GM19023 (cell line): ENCODE data around the gene STON1.
"Not testable (repeated sequence)": the region's sequence is repeated elsewhere in the genome, so short reads cannot be mapped to it uniquely, and the experiment has no call there.

ENCODE experiments used
- ATAC-seq: cut with Tn5 transposase; IDR thresholded peaks from one replicate; pipeline ENCODE4 v1.9.1; 2021; ENCODE audit warnings: mild to moderate bottlenecking, moderate library complexity; ENCODE audit not compliant: unreplicated experiment

Gene STON1

DNA sequence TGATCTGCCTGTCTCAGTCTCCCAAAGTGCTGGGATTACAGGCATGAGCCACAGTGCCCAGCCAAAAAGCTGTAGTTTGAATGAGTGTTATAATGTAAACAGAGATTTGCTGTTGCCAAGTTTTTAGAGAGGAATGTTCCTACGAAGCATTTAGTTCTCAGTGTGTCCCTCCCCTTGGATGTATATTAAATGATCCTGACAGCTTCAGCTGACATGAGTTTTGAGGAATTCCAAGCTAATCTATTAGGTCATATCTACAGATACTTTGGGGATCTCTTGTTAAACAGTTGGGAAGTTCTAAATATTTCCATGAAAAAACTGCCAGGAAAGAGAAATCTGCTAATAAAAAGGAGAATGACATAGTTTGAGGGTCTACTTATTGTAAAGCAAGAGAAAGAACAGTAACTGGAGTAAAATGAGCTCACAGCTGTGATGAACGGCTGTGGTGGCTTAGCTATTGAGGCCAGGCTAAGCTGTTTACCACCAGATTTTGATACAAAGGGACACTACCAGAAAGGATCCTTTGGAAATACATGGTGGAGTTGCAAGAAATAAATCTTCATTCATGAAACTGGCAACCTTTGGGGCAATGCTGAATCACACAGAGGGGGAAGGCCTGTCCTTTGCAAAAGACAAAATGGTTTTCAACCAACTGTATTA lies 2.6 kb upstream of the STON1 start:
- no peak for ATAC-seq

DNA sequence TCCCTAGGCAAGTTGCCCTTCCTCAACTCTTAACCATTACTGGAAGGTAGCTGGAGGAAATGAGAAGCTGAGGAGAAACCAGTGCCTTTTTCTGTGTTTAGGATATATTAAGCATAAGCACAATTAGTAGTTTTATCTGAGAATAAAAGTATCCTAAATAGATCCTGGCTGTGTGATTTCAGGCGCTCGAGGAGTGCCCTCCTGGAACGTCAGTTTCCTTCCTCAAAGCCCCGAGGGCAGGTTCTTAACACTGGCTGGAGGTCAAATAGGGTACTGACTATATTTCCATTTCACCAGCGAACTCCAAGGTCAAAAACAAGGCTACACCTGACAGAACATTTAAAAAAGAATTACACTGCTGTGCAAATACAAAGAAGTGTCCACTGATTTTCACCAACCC lies 1.5 kb upstream of the STON1 start:
- no peak for ATAC-seq

DNA sequence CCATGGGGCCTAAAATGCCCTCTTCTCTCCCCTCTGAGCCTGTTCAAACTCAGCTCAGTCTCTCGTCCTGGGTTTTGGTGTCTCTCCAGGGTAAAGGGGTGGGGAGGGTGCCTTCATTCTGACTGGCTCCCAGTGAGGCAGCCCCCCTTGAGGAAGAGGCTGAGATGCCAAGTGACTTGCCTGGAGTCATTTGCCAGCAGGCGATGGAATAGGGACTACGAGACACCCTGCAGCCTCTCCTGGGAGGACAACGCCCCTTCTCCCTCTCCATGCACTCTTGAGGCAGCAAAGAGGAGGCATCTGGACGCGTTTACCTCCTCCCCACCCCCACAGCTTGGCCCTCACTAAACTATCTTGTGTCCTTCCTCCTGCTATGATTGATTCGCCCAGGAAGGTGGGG lies 760 bp upstream of the STON1 start:
- no peak for ATAC-seq

DNA sequence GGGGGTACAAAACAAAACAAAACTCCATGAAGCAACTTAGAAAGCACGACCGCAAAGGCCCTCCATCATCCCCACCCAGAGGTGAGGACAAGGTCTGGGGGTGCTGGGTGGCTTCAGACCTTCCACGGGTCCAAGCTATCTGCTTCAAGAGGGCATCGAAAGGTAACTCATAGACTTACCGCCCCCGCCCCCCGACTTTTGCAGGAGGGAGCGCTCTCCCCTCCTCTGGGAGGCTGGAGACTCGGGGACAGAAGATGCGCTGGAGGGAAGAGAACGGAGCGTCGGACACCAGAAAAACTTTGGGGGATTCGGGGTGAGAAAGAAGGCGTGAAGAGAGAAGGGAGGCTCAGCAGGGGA lies 300 bp upstream of the STON1 start:
- ATAC-seq, result peak; percentile 14

DNA sequence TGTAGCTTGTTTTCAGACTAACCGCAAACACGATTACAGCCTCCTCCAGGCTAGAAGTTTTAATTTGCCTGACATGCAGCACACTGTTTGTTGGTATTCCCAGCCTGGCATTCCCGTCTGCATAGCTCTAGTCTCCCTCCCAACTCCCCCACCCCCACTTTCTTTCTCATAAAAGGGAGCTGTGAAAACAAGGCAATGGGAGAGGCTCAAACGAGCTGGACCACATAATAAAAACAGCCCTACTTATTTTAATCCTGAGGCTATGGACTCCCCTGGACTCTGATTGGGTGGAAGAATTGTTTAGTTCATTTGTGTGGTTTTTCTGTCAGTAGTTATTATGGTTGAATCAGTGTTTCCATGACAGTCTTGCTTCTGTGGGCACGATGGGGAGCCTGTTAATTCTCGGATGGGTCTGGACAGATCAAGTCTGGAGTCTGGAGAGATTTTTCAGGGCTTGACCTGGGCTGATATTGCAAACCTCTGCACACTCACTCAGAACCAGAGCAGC lies 1.2 kb downstream of the STON1 start:
- ATAC-seq, result no peak

DNA sequence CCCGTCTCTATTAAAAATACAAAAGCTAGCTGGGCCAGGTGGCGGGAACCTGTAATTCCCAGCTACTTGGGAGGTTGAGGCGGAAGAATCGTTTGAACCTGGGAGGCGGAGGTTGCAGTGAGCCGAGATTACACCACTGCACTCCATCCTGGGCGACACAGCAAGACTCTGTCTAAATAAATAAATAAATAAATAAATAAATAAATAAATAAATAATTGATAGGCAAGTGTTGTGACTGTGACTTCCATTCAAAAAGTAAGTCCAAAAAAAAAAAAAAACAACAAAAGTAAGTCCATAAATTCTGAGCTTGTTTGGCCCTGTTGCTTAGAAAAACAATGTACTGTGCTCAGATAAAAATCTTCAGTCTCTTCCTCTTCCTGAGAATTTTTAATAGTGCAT lies 2.2 kb downstream of the STON1 start:
- no peak for ATAC-seq

DNA sequence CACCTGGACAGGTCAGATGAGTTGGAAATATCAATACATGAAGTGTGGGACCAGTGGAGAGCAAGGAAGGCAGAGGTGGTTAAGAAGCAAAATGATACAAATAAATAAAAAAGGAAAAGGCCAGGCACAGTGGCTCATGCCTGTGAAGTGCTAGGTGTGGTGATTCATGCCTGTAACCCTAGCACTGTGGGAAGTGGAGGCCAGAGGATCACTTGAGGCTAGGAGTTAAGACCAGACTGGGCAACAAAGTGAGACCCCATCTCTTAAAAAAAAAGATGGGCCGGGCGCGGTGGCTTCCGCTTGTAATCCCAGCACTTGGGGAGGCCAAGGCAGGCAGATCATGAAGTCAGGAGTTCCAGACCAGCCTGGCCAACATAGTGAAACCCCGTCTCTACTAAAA lies 2.9 kb downstream of the STON1 start:
- ATAC-seq, result no peak

DNA sequence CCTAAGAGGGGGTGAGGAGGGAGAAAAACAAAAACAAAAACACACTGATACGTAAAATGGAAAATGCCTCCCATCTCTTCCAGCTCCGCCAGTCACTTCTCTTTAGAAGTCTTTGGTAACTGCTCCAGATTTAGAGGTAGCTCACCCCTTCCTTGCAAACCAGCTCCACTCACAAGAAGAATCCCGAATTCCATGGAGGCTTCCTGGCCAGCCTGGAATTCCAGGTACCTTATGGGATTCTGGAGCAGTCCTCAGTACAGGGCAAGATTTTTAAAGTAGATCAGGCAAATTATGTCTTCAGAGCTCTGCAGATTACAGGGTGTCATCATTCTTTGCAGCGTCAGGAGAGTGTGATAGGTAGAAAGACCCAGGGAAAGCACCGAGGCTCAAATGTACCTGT lies 4.8 kb downstream of the STON1 start:
- ATAC-seq, result no peak

DNA sequence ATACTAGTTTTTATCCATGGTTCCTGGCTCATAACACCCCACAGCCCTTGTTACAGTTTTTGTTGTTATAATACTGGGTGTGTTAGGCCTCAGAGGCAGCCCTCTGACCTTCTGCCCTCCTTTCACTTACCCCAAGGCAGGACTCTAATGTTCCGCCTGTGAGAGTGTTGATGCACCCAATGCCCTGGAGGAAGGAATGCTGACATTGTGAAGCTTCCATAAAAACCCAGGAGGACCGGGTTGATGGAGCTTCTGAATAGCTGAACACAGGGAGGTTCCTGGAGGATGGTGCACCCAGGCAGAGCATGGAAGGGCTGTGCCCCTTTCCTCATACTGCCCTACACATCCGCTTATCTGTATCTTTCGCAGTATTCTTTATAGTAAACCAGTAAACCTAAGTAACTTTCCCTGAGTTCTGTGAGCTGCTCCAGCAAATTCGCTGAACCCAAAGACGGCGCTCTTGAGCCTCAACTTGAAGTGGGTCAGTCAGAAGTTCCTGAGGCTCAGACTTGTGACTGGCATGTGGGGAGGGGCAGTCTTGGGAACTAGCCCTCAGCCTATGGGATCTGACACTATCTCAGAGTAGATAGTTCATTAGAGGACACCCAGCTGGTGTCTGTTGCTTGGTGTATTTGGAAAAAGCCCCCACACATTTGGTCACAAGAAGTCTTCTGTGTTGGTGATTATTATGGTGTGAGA lies 10.4 kb downstream of the STON1 start:
- no peak for ATAC-seq

DNA sequence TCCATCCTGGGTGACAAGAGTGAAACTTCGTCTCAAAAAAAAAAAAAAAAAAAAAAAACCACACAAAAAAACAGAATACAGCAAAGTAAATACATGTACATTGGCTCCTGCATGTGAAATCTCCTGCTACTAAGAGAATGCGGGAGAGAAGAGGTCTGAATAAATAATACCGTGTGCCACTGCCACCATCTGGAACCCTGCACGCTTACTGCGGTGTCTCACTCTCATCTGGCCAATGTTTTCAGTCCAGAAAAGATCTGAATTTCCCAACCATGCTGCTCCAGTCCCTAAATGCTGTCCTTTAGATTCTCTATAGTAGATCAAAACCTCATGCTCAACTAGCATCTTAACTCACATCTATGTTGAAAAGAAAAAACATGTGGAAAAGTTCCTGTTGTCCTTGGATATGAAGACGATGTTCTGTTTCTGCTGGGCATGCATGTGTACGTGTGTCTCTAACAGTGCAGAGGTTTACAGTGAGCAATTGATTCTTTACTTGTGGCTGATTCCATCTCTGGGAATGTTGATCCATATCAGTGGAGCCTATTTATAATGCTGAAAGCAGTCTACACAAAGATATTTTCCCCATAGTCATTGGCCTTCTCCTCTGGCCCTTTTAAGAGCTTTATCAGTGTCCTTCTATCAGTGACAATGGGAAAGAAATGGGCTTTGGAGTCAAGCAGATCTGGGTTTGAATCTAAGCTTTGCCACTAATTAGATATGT lies 11.9 kb downstream of the STON1 start:
- ATAC-seq, result no peak

DNA sequence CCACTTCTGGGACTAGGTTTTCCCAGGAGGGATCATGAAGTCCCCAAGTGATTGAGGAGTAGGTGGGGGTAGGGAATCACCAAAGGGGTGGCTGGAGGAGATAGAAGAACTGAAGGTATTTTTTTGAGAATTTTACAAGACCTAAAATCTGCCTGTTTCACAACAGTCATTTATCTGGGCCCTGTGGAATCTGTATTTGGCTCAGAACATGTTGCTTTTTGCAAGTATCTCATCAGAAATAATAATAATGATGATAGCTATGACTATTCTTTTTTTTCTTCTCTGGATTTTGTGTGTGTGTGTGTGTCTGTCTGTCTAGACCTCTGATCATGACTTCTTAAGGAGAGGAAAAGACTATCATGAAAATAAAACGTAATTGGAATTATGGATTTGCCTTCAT lies 13.9 kb downstream of the STON1 start:
- ATAC-seq, result no peak

DNA sequence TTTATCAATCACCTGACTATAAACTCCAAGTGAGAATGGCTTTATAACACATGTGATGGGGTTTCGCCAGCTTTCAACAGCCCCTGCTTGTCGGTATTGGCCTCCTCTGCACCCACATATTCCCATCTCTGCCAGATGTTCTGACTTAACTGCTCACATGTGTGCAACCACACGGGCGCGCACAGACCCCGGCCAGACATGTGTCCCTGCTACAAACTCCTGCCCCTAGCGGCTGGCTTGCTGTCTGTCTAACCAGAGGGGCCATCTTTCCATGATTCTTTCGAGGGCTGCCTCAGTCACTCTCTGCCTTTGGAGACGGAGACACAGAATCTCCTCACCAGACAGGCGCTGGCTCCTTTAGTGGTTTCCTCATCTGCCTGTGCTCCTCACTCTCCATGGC lies 15.3 kb downstream of the STON1 start:
- ATAC-seq, result no peak

DNA sequence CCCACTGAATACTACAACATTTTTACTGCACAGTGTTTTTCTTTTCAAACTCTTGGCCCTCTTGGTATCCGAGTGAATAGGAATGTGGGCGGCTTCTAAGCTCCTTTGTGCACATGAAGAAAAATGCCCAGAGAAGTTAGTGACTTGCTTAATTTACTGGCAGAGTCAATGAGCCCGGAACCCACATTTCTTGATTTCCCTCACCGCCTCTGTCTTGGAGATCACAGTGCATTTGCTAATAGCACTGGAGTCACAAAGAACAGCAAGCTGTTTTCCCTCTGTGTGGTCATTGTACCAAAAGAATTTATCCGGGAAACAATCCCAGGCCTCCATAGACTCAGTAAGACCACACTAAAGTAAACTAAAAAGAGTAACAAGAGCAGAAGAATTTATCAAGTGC lies 18.9 kb downstream of the STON1 start:
- ATAC-seq, result no peak

DNA sequence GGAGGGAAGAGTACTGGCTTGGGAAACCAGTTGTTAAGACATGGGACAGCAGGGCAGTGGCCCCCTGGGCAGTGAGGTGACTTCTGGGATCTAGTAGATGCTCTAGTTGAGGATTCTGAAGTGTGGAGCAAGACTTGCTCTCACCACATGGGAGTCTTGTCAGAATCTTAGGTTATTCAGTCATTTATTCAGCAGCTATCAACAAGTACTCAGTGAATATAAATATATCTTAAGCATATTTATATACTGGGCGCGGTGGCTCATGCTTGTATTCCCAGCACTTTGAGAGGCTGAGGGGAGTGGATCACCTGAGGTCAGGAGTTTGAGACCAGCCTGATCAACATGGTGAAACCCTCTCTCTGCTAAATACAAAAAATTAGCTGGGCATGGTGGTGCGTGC lies 20.0 kb downstream of the STON1 start:
- ATAC-seq, result no peak

DNA sequence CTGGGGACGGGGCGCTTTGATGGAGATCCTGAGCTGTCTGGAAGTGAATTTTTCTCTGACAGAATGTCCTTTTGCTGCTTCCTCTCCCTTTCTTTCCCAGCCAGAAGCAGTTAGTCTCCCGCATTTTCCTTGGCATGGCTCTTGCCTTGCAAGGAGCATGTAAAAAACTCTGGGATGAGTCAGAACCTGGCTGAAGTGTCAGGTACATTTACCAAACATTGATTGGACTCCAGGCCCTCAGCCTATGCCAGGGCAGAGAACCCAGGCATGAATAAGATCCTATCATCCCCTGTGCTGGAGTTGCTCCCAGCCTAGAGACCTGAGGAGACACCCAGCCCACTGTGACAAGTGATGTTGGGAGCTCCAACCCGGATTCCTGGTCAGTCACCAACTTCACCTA lies 21.6 kb downstream of the STON1 start:
- no peak for ATAC-seq

DNA sequence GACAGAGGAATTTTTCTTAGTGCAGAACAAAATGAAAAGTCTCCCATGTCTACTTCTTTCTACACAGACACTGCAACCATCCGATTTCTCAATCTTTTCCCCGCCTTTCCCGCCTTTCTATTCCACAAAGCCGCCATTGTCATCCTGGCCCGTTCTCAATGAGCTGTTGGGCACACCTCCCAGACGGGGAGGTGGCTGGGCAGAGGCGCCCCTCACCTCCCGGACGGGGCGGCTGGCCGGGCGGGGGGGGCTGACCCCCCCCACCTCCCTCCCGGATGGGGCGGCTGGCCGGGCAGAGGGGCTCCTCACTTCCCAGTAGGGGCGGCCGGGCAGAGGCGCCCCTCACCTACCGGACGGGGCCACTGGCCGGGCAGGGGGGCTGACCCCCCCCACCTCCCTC lies 25.1 kb downstream of the STON1 start:
- ATAC-seq, result not testable (repeated sequence)

DNA sequence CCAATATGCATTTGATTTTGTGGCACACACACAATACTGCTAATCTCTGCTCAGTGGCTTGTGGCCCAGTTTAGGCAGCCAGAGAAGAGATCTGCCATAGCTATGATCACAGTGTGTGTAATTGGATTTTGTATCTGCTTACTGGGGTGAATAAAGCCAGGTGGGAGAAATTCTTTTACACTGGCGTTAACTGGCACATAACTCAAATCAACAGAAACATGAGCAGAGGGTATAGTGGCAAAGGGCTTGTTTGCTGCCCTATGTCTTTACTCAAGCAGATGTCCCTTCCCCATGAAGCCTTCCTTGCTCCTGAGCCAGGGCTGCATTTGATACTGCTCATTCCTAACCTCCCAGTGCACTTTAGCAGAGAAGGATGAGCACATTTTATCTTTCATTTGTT lies 28.5 kb downstream of the STON1 start:
- ATAC-seq, result no peak

DNA sequence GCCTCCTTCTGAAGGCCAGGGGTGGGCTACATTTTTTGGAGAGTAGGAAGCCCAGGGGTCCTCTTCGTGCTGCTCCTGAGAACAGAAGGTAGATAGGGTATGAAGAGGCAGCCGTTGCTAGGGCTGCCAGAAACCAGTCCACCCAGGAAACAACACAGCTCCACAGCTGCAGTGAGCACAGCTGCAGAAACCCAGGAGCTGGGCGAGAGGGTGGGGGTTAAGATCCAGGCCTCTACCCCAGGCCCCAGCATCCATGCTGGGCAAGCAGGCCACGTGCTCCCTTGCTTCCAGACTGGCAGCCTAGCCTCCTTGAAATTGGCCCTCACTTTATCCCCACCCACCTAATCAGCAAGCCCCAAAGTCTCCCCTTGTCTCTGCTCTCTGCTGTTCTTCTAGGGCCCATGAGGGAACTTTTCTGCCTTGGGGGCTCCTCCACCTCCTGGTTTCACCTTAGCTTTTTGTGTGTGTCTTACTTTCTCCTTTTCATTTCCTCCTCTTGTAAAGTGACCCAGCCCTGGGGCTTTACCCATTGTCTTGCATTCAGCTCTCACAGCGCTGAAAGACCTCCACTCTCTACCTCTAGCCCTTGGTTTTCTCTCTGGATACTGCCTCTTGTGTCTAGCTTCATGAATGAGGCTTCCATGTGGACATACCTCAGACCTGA lies 30.7 kb downstream of the STON1 start:
- no peak for ATAC-seq

DNA sequence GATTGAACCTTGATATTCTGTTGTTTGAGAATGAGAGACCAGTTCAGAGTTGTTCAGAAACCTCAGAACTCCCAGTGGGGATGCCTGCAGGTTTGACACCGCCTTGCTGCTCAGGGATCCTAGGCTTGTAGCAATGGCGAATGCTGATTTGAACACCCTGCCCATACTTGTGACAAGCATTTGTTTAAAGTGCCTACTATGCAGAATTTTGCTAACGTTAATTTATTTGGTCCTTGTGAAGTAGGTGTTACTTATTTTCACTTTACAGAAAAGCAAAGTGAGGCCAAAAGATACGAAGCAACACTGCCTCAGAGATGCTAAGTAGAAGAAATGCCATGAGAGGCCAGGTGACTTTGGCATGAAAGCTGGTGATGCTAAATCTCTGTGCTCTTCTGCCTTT lies 32.3 kb downstream of the STON1 start:
- no peak for ATAC-seq

DNA sequence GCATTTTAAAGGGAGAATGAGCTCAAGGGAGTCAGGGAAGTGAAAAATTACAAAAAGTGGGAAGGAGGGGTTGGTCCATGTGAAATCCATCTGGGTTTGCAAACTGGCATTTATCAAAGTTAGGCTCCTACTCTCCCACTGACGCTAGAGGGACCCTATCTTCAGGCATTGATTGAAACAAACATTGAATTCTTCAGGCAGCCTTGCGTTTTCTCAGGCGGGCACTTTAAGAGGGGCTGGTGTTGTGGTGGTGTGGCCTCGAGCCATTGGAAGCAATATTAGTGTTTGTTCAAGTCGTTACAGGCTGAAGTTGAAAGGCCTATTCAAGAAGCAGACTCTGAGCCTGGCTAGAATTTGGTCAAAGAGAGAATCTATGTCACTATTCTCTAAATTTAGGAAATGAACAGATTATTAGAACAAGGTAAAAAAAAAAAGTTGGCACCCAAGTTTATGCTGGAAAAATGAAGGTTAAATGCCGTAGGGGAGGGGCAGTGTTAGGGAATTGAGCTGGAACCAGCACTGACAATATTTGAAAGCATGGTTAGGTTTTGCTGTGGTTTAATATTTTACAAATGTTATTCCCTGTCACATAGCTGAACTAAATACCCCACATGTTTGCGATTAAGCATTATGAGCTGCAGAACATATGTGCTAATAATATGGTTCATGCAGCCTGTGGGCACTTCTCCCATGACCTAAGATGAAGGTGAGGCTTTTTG lies 36.8 kb downstream of the STON1 start:
- no peak for ATAC-seq

DNA sequence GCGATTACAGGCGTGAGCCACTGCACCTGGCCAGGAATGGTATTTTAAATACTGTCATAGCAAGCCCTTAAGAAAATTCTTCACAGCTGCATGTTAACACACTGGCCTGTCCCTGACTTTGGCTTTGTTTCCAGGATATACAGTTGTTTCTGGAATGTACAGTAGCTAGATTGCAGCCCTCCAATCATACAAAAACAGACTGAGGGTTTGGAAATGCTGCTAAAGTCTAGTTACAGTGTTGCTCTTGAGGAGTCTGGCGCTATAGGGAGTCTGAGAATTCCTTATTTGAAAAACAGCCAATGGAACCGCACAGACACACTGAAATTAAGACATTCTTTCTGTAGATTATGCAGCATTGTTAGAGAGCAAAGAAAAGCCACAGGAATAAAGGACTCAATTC lies 37.7 kb downstream of the STON1 start:
- ATAC-seq, result no peak
